HG03066 (cell line): Measurements from ENCODE around the gene TNFAIP3.

ENCODE experiments used
- ATAC-seq: cut with Tn5 transposase; IDR thresholded peaks from one replicate; pipeline ENCODE4 v1.9.1; 2021; ENCODE audit warnings: low read depth; ENCODE audit not compliant: unreplicated experiment

TNFAIP3 gene

DNA sequence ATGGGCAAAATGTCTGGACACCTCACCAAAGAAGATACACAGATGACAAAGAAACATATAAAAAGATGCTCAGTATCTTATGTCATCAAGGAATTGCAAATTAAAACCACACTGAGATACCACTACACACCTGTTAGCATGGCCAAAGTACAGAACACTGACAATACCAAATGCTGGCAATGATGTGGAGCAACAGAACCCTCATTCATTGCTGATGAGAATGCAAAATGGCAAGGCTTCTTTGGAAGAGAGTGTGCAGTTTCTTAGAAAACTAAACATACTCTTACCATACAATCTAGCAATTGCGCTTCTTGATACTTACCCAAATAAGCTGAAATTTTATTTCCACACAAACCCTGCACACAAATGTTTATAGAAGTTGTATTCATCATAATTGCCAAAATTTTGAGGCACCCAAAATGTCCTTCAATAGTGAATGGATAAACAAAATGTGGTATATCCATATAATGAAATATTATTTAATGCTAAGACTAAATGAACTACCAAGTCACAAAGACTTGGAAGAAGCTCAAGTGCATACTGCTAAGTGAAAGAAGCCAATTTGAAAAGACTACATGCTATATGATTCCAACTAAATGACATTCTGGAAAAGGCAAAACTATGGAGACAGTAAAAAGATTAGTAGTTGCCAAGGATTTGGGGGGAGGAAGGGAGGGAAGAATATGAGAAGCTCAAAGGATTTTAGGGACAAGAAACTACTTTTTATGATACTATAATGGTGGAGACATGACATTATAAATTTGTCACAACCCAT is 50.7 kb downstream of the TNFAIP3 start:
- ATAC-seq: no peak

DNA sequence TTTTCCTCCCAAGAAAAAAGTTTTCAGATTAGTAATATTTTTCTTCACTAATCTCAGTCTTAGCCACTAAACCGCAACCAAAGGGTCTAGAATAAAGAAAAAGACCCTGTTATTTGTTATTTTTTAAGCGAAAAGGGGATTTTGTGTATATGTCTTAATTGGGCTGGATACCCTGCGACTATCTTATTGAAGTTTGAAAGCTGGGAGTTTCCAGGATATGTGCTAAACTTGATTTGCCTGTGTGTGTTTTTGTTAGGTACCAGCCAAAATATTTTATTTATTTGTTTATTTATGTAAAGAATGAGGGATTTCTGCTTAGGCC is 52.4 kb downstream of the TNFAIP3 start:
- no peak for ATAC-seq

DNA sequence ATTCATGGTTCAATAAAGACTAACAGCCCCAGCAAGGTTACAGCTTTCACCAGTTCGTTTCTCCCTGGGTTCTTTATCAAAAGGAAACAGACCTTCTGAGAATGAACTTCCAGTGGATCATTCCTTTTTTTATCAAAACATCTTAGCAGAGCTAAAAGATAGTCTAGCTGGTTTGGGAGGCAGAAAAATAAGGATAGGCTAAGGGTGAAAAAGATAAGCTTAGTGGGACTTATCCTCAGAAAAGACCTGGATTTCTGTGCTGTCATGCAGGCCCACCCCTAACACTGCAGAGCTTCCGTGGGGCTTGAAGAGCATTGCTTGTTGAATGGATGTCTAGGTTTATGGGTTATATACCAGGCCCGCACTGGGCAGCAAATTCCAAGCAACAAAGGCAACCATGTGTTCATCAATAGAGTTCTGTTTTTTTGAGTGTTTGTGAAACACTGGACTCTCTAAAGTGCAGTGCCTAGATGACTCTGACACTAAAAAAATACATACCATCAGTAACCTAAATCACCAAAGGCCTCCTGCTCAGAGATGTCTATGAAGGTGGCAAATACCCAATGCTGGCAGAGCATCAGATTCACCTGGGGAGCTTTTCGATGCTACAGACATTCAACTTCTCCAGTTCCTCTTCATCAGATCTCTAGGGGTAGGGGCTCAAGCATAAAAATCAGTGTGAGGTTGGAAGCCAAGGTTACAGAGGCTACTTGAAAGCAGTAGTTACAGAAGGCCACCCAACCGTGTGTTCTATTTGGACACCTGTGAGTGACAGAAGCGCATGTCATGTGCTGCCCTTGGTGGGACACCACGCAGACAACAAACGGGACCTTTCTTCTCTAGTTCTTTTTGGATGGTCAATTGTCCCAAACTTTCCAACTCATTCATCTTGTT is 53.0 kb downstream of the TNFAIP3 start:
- ATAC-seq: no peak

DNA sequence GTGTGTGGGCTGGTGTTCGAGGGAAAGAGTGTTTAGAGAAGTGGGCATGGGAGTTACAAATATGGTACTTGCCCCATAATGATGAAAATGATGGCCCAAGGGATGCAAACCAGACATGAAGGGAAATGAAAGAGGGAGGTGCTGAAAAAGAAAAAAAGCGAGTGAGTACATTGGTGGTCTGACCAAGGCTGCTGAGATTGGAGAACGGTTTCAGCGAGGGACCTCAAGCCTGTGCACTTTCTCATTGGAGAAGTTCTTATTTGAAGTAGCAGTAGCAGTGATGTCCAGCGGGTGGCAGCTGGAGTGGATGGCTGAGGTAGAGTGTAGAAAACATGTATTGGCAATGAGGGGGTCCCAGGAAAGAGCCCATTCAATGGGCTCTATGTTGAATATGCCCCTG is 54.8 kb downstream of the TNFAIP3 start:
- ATAC-seq: peak; percentile 43

DNA sequence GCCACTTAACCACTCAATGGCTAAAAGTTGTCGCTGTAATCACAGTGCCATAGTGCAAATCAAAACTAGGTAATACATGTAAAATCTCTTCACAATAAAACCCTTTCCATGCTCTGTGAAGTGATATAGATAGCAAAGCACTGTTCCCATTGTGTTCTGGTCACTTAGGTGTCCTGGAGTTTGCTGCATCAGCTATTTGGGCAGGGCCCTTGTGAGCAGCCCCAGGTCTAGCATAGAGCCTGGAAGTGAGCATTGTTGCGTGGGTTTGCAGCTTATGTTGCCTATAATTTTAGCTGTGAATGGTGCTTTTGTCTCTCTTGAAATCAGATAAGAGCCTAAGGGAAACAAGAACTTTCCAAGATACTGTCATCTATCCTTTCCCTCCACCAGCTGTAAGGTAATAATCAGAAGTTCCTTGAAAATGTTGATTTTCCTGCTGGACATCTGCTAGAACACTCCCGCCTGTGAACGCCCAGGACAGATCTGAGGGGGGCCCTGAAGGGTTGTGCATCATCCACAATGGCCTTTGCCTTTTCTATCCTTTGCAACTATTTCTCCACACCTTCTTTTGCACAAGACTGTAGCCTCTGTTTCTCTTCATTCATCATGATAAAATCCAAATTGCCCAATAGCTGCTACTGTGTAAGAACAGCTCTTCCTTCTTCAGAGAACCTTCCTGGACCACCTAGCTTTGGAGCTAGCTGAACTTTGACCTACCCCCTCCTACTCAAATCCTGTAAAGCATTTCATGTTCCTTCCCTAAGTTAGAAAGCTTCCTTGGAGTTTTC is 57.0 kb downstream of the TNFAIP3 start:
- ATAC-seq: no peak

DNA sequence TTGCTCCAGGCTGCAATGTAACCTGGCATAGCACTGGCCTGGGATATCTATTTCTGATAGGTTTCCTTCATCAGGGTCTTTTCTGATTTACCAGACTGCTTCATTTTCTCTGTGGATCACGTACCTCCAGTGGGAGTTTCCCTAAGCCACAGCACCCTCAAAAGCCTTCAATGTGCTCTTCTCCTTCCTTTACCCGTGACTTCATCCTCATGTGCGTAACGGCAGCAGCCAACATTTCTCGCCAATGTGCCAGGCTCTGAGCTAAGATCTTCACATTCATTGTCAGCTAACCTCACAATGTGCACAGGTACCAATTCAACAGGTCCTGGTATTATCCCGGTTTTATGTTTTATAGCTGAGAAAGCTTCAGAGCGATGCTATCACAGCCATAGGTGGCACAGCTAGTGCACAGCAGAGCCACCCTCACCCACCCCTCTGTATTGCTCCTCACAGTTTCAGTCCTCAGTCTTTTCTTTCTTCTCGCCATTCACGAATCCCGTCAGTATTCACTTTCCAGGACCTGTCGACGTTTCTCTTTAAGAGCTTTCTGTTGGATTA is 58.2 kb downstream of the TNFAIP3 start:
- no peak for ATAC-seq

DNA sequence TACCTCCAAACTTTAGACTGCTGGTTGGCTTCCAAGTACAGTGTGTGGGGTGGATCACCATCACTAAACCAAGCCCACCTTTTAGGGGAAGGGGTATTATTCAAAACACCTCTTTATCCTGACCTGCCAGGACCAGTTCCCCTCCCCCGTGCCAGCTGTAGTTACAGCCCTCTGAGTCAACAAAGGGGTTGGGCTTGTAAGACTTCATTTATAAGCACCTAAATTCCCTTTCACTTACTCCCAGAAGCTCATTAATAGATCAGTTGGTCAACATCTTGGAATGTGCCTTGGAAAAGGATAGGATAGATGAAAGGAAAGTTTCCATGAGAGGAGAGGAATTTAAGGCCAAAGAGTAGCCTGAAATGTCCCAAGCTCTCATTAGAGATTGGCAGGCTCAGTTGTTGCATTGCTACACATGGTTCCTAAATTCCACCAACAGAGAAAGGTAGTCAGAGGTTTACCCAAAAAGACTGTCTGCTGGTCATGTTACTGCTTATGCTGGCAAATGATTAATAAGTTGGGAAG is 59.2 kb downstream of the TNFAIP3 start:
- no peak for ATAC-seq

DNA sequence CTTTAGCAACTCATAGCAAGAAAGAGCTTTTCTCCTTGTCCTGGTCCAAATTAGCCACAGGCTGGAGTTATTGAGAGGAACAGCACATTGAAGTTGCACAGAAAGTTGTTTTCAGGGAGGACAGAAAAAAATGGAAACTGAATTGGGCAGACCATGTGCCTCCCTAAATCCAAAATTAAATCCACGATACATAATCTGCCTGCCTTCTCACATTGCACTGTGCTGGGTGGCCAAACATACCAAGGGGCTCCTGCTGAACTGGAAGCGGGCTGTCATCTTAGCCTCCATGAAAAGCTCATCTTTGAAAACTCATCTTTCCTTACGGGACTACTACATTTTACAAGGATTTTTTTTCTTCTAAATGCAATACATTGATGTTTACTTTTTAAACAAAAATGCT is 59.9 kb downstream of the TNFAIP3 start:
- ATAC-seq: no peak

DNA sequence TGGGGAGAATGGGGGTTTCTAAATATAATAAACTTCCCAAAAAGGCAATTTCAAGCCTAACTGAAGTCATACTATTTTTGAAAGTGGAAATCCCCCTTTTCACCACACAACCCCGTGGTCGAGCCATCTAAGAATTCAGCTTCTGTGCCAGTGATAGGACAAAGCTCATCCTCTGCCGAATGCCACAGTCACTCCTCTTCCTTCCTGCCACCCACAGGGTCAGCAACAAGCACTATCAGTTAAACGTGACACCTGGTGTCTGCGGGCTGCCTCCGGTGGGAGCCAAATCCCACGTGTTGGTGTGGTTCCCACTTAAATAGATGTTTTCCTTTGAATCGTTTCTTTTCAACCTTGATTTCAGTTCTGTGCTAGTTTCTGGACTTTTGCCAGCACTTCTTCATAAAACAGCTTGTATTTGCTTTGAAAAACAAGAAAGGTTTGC is 60.7 kb downstream of the TNFAIP3 start:
- ATAC-seq: peak; percentile 71

DNA sequence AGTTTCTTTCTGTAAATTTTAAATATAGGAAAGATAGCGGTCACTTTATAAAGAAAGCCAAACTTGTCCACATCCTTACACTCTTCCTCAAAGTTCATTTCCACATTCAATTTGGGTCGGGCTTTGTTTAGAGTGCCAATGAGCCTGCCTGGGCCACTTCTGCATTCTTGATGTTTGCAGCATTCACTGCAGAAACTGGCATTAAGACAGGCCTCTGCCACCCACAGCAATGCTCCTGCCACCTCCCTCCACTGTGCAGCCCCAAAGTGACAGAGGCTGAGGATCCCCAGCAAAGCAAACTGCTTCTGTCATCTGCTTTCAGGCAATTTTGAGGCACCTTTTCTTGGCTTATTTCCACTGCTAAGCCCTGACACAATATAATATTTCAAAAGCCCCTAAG is 61.2 kb downstream of the TNFAIP3 start:
- peak; percentile 38 for ATAC-seq

DNA sequence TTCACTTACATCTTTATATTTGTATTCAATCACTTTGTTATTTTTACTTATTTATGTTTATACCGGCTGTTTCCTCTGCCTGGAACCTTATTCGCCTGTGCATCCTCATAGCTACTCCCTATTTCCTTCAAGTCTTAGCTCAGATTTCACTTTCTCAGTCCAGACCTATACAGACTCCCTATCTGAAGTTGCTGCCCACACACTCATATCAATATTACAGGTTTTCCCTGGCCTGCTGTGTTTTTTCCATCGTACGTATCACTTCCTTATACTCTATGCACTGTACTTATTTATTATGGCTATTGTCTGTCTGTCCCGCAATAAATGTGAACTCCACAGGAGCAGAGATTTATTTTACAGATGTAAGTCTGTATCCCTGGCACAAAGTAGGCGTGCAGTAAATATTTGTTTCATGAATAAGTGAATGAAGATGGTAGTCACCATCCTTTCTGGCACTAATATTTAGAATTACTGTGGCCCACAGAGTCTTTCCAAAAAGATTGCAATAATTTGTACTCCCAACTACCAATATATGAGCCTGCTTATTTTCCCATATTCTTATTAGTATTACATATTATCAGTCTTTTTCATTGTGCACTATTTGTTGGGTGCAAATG is 64.9 kb downstream of the TNFAIP3 start:
- no peak for ATAC-seq
